A172 (cell line): ENCODE results near the gene TNNT3. TPM values are rescaled to one million over a fixed set of nuclear protein-coding genes. Genes with fewer than 3 reads are reported as not detected.
"Not testable (repeated sequence)": the region's sequence is repeated elsewhere in the genome, so short reads cannot be mapped to it uniquely, and the experiment has no call there.

Experiments
- DNase-seq: peaks from one replicate; pipeline ENCODE4 v3.0.0-alpha.2; 2015; ENCODE audit warnings: low spot score
- total RNA-seq: library from RNA; depleted of rRNA; stranded (reverse); fragments of >200 nt; shearing (Covaris generic); gene quantifications from 2 replicates; pipeline ENCODE4 v1.2.3, GENCODE V29; 2014; rRNA removed

TNNT3 gene
- 0.46 TPM in 1 of 2 replicates, not detected in the other for total RNA-seq

GRCh38 chr11:1919391-1920127 is at the start of gene TNNT3:
TNNT3 (plus strand) TSS chr11:1919703; CDS start chr11:1922875, 3,172 bp downstream.
- DNase-seq: no peak

- DNase-seq: no peak
These were observed 49.2 kb upstream of the TNNT3 start for GRCh38 chr11:1870326-1870696.

- DNase-seq: no peak
These were observed 48.6 kb upstream of the TNNT3 start for GRCh38 chr11:1870721-1871466.

GRCh38 chr11:1871531-1871930 is 48.0 kb upstream of the TNNT3 start:
- no peak for DNase-seq

GRCh38 chr11:1872267-1872985 is 47.1 kb upstream of the TNNT3 start:
- DNase-seq: no peak

GRCh38 chr11:1873048-1873812 is 46.3 kb upstream of the TNNT3 start:
- DNase-seq: peak; percentile 32

GRCh38 chr11:1873813-1874150 is 45.7 kb upstream of the TNNT3 start:
- DNase-seq: not testable (repeated sequence)

- DNase-seq: not testable (repeated sequence)
These were observed 44.9 kb upstream of the TNNT3 start for GRCh38 chr11:1874441-1875092.

- DNase-seq: no peak
These were observed 44.2 kb upstream of the TNNT3 start for GRCh38 chr11:1875093-1875850.

GRCh38 chr11:1875851-1876301 is 43.6 kb upstream of the TNNT3 start:
- not testable (repeated sequence) for DNase-seq

- peak; percentile 15 for DNase-seq
These were observed 43.0 kb upstream of the TNNT3 start for GRCh38 chr11:1876361-1877063.

GRCh38 chr11:1877211-1878136 is 42.0 kb upstream of the TNNT3 start:
- DNase-seq: no peak

GRCh38 chr11:1878137-1879031 is 41.1 kb upstream of the TNNT3 start:
- DNase-seq: no peak

GRCh38 chr11:1879342-1879940 is 40.1 kb upstream of the TNNT3 start:
- no peak for DNase-seq

GRCh38 chr11:1879941-1880720 is 39.4 kb upstream of the TNNT3 start:
- DNase-seq: no peak

- no peak for DNase-seq
These were observed 38.6 kb upstream of the TNNT3 start for GRCh38 chr11:1880746-1881441.
